Stimulated activated CD8-positive, alpha-beta memory T cell treated with anti-CD3 and anti-CD28 coated beads, Interleukin-4, amount 100 ng/mL, for 48 hours (primary cell): Measurements from ENCODE around the gene PUS7.
"Not testable (repeated sequence)": the region's sequence is repeated elsewhere in the genome, so short reads cannot be mapped to it uniquely, and the experiment has no call there.

Source experiments
- DNase-seq: peaks from one replicate; pipeline ENCODE4 v3.0.0-alpha.2; 2020

The PUS7 gene

DNA sequence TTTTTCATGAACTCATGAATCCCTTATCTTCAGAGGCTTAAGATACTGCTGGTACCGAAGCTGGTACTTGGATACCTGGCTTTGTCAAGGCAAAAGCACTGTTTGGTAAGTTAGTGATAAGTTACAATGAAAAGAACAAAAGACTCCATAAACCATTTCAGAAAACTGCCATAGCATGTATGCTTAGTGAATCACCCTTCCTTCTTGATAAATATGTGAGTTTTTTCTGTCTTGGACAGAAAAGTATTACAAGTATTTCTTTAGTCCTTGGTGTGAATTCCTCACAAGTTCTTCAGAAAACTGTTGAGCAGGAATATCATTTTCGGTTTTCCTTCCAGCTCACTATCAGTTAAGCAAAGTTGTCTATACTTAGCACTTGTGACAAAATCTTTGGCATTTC lies 25.6 kb downstream of the PUS7 start:
- DNase-seq: no peak

DNA sequence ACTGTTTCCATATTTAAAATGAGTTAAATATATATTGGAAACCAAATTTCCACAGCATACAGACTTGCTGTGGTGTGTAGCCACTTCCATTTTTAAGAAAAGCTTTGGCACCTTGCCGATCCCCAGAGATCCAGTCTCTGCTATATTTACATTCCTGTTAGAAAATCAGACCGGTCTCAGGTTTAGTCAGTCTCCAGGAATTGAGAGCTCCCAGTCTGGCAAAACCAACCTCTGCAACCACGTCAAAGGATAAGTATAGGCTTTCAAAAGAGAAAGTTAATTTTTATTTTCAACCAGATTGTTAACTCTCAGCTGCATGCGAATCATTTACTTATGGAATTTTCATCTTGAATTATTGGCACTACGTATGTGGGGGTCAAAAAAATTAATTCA lies 28.2 kb downstream of the PUS7 start:
- DNase-seq: no peak

DNA sequence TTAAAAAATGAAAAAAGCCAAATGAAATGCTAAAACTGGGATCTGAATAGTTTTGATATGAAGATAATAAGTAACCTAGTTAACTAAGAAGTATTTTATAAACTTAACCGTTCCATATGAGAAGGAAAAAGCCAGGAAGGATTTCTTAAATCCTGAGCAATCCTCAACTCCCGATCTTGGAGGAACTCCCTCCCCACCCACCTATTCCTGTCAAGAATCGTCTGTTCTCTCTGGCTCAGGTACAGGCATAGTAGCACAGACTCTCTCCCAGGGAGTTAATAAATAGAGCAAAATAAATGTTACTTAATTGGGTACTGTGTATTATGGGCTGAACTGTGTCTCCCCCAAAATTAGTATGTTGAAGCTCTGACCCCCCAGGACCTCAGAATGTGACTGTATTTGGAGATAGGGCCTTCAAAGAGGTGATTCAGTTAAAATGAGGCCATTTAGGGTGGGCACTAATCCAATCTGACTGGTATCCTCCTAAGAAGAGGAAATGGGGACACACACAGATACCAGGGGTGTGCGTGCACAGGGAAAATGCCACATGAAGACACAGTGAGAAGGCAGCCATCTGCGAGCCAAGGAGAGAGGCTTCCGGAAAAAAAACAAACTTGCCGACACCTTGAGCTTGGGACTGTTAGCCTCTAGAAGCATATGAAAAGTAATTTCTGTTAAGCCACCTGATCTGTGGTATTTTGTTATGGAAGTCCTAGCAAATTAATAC lies 28.7 kb downstream of the PUS7 start:
- DNase-seq: no peak

DNA sequence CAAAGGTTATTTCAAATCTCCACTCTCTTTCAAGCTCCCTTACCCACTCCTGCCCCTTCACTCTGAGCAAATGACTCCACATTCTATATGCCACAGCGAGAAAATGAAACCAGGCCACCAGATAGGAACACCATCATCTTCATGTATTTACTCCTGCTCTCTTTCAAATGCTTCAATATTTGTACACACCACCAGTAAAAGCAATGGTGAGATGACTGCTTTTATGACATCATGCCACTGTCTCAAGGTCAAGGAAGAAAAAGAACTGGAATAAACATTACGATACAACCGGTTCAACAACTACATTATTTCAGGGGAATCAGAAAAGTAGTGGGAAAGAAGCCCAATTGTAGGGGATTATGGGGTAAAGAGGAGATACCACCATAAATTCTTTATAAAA lies 32.7 kb downstream of the PUS7 start:
- no peak for DNase-seq

- DNase-seq: no peak
Measured at GRCh38 chr7:105487579-105488571, 34.2 kb downstream of the PUS7 start.

- DNase-seq: no peak
Measured at GRCh38 chr7:105480931-105481330, 41.1 kb downstream of the PUS7 start.

- DNase-seq: no peak
Measured at GRCh38 chr7:105478606-105479005, 43.5 kb downstream of the PUS7 start.

- DNase-seq: no peak
Measured at GRCh38 chr7:105477908-105478307, 44.2 kb downstream of the PUS7 start.

DNA sequence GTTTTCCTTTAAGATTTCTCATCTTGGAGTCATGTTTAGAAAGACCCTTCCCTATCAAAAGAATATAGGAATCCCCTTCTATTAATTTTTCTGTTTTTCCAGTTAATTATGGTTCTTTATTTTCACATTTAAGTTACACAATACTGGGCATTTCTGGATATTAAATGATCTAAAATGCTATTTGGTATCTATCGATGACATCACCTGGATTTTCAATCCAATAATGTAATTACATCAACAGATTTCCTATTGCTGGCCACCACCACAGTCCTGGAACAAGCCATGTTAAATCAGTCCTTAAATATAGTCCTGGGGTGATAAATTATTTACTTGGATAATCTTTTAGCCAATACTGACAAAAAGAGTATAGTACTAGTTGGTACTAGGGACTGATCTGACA lies 48.0 kb downstream of the PUS7 start:
- DNase-seq: no peak

DNA sequence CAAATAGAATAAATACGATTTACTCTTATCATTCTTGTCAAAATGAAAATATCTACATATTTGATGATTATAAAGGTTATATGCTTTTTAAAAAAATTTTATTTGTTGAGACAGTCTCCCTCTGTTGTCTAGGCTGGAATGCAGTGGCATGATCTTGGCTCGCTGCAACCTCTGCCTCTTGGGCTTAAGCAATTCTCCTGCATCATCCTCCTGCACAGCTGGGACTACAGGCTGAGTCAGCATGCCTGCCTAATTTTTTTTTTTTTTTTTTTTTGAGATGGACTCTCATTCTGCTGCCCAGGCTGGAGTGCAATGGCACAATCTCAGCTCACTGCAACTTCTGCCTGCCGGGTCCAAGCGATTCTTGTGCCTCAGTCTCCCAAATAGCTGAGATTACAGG lies 48.9 kb downstream of the PUS7 start:
- DNase-seq: no peak

DNA sequence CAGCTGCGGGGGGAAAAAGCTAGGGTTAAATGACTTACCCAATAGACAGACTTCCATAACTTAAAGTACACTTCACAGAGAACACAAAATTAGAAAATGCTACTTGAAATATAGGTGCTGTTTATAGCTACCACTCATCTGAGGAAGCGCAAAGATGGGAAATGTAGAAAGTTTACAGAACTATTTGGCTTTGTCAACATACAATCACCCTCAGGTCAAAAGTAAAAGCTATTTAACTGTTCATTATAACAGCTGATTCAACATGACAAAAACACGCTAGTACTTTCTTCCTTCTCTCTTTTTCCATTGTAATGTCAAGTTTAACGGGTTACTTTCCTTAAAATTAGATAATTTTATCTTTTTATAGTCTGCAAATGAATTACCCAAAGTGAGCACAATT lies 51.2 kb downstream of the PUS7 start:
- no peak for DNase-seq

GRCh38 chr7:105470090-105470489 lies 52.0 kb downstream of the PUS7 start:
- DNase-seq: no peak

DNA sequence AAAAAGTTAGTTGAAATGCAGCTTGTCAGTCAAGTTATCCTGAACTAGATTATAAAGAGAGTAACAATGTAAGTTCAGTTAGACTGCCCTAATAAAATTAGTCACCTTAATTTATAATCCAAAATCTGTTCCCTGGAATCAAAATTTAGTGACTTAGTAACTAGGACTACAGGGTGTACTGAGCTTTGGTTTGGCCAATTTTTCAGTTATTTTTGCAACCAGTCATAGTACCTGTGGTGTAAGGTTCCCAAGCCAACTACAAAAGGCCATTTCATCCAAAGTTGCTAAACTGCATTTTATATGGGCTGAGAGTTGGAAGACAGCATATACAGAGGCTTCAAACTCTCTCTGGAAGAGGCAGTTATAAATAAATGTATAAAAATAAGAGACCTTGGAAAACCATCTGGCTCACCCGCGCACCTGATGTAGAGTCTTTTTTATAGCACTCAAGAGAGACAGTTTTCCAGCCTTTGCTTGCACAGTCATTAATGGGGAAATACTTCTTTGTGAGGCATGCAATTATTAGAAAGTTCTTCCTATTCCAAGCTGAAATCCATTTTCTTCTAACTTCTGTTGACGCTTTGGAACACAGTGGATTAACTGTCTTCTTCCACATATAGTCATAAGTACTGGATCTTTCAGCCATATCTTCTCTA lies 59.2 kb downstream of the PUS7 start:
- no peak for DNase-seq

DNA sequence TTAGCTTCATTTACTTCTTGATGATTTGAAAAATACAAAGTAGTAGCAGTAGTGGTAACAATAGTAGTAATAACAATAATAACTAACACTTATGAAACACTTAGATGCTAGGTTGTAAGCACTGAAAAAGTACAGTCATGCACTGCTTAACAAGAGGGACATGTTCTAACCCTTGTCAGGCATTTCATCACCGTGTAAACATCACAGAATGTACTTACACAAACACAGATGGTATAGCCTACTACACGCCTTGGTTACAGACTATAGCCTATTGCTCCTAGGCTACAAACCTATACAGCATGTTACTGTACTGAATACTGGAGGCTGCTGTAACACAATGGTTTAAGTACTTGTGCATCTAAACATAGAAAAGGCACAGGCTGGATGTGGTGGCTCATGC lies 60.6 kb downstream of the PUS7 start:
- DNase-seq: no peak

DNA sequence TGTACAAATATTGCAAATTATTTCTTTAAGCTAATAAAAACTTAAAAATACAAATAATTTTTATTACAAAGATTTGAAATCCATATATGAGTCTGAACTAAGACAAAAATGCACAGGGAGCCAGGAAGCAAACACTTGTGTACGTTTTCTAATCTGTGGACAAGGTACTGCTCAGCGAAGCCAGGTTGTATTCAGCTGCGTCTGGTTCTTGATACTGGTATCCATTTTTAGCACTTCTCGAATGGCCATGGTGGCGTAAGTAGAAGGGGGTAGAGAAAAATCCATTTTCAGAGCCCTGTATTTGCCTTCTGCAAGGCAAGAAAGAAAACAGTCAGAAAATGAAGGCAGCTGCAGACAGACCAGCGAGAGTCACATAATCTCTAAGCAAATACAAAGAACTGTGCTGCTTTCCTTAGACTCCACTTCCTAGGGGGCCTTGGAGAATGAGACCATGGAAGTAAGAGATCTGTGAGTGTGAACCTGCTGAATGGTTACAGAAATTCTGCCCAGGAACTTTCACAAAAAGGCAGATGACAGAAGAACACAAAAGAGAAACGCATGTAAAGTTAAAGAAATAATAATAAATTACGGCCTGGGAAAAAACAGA lies 64.3 kb downstream of the PUS7 start:
- no peak for DNase-seq

DNA sequence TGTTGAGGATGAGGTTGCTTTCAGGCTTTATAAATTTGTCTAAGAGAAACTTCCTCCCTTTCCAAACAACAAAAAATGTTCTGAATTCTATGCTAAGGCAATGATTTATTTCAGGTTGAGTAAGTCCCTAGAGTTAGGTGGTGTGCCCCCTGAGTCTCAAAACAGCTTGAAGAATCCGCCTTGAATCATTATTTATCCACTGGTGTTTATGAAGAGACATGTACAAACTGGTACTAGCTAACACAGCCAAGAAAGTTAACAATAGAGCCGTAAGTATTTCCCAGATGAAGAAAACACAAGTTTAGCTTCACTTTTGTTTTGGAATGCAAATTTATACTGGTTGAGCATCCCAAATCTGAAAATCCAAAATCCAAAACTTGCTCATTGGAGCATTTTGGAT lies 67.2 kb downstream of the PUS7 start:
- no peak for DNase-seq

GRCh38 chr7:105454095-105454747 lies 67.8 kb downstream of the PUS7 start:
- DNase-seq: no peak

DNA sequence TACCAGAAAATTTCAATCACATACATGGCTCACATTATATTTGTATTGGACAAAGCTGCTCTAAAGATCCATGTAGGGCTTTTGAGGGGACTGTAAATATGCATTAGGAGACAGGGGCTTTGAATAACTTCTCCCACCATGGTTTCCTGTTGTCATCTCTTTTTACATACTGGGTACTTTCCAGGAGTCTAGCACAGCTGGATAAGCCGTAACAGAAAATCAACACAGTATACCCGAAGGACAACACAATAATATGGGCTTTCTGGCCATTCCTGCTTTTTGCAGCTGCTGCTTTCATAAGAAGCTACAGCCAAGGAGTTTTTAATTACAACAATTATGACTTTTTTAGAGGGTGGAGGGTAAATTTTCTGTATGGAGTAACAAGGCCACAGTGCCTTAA lies 70.0 kb downstream of the PUS7 start:
- no peak for DNase-seq

DNA sequence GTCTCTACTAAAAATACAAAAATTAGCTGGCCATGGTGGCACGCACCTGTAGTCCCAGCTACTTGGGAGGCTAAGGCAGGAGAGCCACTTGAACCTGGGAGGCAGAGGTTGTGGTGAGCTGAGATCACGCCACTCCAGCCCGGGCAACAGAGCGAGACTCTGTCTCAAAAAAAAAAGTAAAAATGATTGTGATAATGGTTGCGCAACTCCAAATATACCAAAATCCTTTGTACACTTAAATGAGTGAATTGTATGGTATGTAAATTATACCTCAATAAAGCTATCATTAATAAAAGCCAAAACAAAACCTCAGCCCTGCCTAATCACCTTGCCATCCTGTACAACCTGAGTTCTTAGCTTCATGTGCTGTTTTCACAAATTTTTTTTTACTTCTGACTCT lies 71.2 kb downstream of the PUS7 start:
- not testable (repeated sequence) for DNase-seq

- DNase-seq: no peak
Measured at GRCh38 chr7:105450177-105450861, 71.8 kb downstream of the PUS7 start.

DNA sequence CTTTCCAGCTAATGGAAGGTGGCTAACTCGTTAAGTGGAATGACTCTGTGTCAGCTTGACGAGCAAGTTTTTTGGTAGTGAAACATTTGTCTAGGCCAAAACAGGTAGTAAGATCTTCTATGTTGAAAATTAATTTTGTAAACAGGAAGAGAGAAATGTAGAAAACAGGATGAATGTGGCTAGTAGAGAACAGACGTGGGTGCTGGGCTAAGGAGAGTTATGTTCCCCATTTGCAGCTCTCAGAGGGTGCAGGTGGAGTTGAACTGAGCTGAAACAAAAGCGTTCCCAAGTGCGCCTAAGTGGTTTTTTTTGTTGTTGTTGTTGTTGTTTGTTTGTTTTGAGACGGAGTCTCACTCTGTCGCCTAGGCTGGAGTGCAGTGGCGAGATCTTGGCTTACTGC lies 73.9 kb downstream of the PUS7 start:
- no peak for DNase-seq

GRCh38 chr7:105444342-105444987 lies 77.6 kb downstream of the PUS7 start:
- no peak for DNase-seq
